MM.1S (cell line): Measurements from ENCODE around the gene SRP14.

Experiments used
- CTCF ChIP-seq: fragments of 300-600 bp; sonication (generic); IDR thresholded peaks from 2 replicates; pipeline ENCODE4 v1.5.1; 2016; ENCODE audit warnings: antibody characterized with exemption, low read length, mixed read lengths
- EZH2phosphoT487 ChIP-seq: fragments of 300-600 bp; sonication (generic); IDR thresholded peaks from 2 replicates; pipeline ENCODE4 v1.6.1; 2018; ENCODE audit warnings: antibody characterized with exemption, low read length

- no peak for TF ChIP-seq CTCF
- no peak for TF ChIP-seq EZH2phosphoT487
Measured at GRCh38 chr15:40087991-40088928, 49.3 kb upstream of the SRP14 start.
